Uterus (tissue), 2 donors: ENCODE data around the gene CCDC171.

ENCODE experiments used
- POLR2A ChIP-seq, 2 donors: fragments of 450-650 bp; IDR thresholded peaks; one replicate each; pipeline ENCODE4 v1.6.1; 2016; ENCODE audit warnings: antibody characterized with exemption in 2 of 2, mild to moderate bottlenecking in 1 of 2, moderate library complexity in 1 of 2
- TF ChIP-seq, protein P1 (sequence below), 4 experiments: fragments of 200-600 bp in 2 of 4; fragments of 450-650 bp in 2 of 4; sonication (generic) in 2 of 4; IDR thresholded peaks; one replicate each; pipeline ENCODE4 v1.5.1; 2016 to 2019; ENCODE audit warnings: antibody characterized with exemption in 4 of 4, mild to moderate bottlenecking in 2 of 4, moderate library complexity in 1 of 4

DNA sequence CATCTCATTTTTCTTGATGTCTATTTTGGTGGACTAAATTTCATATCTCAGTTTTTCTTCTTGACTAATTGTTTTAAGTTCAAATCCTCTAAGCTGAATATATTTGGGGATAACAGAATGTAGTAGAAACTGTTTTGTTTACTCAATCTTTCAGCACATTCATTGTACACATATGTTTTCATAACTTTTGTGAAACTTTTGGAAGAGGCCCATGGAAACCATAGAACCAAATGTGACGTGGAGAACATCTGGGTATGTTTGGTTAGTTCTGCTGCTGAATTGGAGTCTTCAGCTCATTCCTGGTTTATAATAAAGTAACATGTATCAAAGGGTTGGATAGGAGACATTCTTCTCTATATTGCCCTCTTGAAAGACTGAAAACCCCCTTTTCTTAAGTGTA lies 88.4 kb downstream of the CCDC171 start:
- TF ChIP-seq, protein P1, sequence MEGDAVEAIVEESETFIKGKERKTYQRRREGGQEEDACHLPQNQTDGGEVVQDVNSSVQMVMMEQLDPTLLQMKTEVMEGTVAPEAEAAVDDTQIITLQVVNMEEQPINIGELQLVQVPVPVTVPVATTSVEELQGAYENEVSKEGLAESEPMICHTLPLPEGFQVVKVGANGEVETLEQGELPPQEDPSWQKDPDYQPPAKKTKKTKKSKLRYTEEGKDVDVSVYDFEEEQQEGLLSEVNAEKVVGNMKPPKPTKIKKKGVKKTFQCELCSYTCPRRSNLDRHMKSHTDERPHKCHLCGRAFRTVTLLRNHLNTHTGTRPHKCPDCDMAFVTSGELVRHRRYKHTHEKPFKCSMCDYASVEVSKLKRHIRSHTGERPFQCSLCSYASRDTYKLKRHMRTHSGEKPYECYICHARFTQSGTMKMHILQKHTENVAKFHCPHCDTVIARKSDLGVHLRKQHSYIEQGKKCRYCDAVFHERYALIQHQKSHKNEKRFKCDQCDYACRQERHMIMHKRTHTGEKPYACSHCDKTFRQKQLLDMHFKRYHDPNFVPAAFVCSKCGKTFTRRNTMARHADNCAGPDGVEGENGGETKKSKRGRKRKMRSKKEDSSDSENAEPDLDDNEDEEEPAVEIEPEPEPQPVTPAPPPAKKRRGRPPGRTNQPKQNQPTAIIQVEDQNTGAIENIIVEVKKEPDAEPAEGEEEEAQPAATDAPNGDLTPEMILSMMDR (IDR thresholded peaks at IDR 0.05) = no peak
- no peak for TF ChIP-seq POLR2A (IDR thresholded peaks at IDR 0.05)
